GM12872 (cell line): Measurements from ENCODE around the gene PLXNA2.

Experiments used
- TF ChIP-seq, protein P1 (sequence below): IDR thresholded peaks from 3 replicates; pipeline ENCODE4 v1.5.1; 2011; ENCODE audit warnings: low read depth, mild to moderate bottlenecking, low read length, moderate library complexity; ENCODE audit not compliant: insufficient read depth

PLXNA2 gene

GRCh38 chr1:208008534-208008933 is 235.7 kb downstream of the PLXNA2 start:
- TF ChIP-seq, protein P1, sequence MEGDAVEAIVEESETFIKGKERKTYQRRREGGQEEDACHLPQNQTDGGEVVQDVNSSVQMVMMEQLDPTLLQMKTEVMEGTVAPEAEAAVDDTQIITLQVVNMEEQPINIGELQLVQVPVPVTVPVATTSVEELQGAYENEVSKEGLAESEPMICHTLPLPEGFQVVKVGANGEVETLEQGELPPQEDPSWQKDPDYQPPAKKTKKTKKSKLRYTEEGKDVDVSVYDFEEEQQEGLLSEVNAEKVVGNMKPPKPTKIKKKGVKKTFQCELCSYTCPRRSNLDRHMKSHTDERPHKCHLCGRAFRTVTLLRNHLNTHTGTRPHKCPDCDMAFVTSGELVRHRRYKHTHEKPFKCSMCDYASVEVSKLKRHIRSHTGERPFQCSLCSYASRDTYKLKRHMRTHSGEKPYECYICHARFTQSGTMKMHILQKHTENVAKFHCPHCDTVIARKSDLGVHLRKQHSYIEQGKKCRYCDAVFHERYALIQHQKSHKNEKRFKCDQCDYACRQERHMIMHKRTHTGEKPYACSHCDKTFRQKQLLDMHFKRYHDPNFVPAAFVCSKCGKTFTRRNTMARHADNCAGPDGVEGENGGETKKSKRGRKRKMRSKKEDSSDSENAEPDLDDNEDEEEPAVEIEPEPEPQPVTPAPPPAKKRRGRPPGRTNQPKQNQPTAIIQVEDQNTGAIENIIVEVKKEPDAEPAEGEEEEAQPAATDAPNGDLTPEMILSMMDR: no peak

- TF ChIP-seq, protein P1: no peak
Measured at GRCh38 chr1:208007938-208008342, 236.2 kb downstream of the PLXNA2 start.

GRCh38 chr1:208007319-208007937 is 236.8 kb downstream of the PLXNA2 start:
- TF ChIP-seq, protein P1: no peak

DNA sequence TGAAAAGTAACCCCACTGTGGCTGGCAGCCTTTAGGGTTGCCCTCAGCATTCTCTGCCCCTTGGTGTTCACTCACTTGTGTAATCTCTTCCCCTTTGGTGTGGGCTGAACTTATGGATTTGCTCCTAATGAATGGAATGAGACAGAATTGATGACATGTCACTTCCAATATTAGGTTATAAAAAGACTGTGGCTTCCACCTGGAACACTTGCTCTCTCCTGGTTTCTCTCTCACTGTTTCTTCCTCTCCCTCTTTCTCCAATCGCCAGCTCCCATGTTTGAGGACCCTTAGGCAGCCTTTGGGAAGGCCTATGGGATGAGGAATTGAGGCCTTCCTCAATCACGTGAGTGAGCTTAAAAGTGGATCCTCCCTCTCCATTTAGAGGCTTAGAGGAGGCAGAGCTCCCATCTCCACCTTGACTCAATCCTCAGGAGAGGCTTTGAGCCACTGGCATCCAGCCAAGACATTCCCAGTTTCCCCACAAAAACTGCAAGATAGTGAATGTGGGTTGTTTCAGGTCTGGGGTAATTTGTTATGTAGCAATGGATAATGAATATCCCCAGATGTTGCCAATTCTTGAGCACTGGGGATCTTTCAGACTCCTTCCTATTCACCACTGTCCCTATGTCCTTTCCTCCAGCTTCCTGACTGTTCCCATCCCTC is 237.8 kb downstream of the PLXNA2 start:
- TF ChIP-seq, protein P1: no peak

DNA sequence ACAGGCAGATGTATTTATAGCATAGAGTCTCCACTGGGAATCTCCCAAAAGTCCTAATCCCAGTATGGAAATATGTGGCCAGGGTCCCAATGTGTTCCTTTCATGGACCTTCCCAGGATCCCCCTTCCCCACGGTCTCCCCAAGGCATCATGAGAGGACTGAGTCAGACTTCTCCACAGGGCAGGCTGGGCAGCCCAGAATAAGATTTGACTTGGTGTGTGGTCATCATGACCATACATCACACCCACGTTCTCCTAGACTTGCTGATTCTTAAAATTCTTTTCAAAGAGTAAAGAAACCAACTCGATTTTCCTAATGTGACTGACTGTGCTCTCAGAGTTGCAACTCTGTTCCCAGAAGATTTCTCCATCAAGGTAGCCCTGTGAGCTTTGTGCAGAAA is 239.3 kb downstream of the PLXNA2 start:
- TF ChIP-seq, protein P1: no peak

DNA sequence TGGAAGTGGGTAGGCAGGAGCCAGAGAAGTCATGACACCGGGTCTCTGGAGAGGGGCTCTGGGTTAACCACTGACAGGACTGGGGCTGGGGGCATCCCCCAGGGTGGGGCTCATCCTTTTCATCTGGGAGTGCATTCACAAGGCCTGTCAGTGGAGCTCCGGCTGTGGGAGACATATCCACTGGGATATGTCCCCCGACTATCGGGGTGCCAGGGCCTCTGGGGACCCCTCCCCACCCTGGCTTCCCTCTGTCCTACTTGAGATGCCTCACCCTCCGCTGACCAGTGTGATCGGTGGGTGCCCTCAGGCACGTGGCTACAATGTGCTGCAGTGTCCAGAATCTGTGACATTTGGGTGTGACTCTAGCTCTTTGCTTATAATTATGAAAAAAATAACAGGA is 240.9 kb downstream of the PLXNA2 start:
- TF ChIP-seq, protein P1: no peak

DNA sequence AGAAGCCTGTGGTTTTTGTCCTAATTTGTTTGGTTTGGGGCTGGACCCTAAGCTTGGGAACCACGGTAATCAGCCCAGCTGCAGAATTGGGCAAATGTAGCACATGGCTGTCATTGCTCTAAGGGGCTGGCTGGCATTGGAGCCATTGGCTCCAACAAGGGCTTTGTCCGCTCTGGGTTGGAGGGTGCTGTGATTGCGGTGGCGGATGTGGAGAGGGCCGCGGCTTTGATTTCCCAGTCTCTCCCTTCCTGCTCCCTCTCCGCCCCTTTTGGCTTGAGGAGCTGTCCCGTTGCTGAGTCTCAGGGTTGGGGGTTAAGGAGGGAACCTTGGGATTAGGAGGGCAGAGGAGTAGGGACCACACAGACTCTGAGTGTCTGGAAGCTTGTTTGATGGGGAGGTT is 241.5 kb downstream of the PLXNA2 start:
- TF ChIP-seq, protein P1: no peak
